CD14-positive monocyte (primary cell): ENCODE results near the gene CSRP1. TPM values are rescaled to one million over a fixed set of nuclear protein-coding genes. Genes with fewer than 3 reads are reported as not detected.

Experiments used
- DNase-seq, 3 donors: peaks; one replicate each; pipeline ENCODE4 v3.0.0-alpha.2; 2011 to 2022
- H2AFZ ChIP-seq: 2 replicates; pipeline ENCODE4 v1.6.0; 2012; ENCODE audit warnings: mild to moderate bottlenecking, low read depth, low read length, inconsistent platforms; ENCODE audit not compliant: insufficient read depth, poor library complexity, severe bottlenecking
- H3K27ac ChIP-seq, 2 donors: 1 replicate in 1 of 2; 2 replicates in 1 of 2; pipeline ENCODE4 v1.5.1; 2012 to 2013; ENCODE audit warnings: low read length in 2 of 2, control low read depth in 1 of 2, inconsistent platforms in 1 of 2, low read depth in 1 of 2, mild to moderate bottlenecking in 1 of 2
- H3K27me3 ChIP-seq, 2 donors: one replicate each; pipeline versions ENCODE4 v1.6.0 to v1.6.1; 2011 to 2013; ENCODE audit warnings: low read length in 2 of 2; ENCODE audit not compliant: control insufficient read depth in 2 of 2, insufficient read depth in 2 of 2
- H3K36me3 ChIP-seq, 2 donors: replicated peaks in 1 of 2; 1 replicate in 1 of 2; 2 replicates in 1 of 2; pipeline versions ENCODE4 v1.5.1 to v1.6.1; 2012 to 2013; ENCODE audit warnings: low read length in 2 of 2, control low read depth in 1 of 2, inconsistent platforms in 1 of 2, mild to moderate bottlenecking in 1 of 2; ENCODE audit not compliant: insufficient read depth in 2 of 2, control insufficient read depth in 1 of 2
- H3K4me1 ChIP-seq, 2 donors: 1 replicate in 1 of 2; 2 replicates in 1 of 2; pipeline versions ENCODE4 v1.5.1 to v1.6.1; 2012 to 2013; ENCODE audit warnings: low read length in 2 of 2, control low read depth in 1 of 2, inconsistent platforms in 1 of 2, mild to moderate bottlenecking in 1 of 2, moderate library complexity in 1 of 2; ENCODE audit not compliant: insufficient read depth in 2 of 2, control insufficient read depth in 1 of 2
- H3K4me2 ChIP-seq: replicated peaks from 2 replicates; pipeline ENCODE3; 2012; ENCODE audit warnings: low read length, moderate library complexity, mild to moderate bottlenecking; ENCODE audit not compliant: poor library complexity, severe bottlenecking; ENCODE audit errors: extremely low read depth
- H3K4me3 ChIP-seq, 3 experiments: fragments of 200-600 bp in 1 of 3; sonication (generic) in 1 of 3; replicated peaks in 1 of 3; 1 replicate in 2 of 3; 2 replicates in 1 of 3; pipeline ENCODE4 v1.5.1; 2011 to 2013; ENCODE audit warnings: low read length in 3 of 3, mild to moderate bottlenecking in 3 of 3, control low read depth in 2 of 3, low read depth in 2 of 3, inconsistent platforms in 1 of 3, moderate library complexity in 1 of 3
- H3K79me2 ChIP-seq: 2 replicates; pipeline ENCODE4 v1.6.0; 2012; ENCODE audit warnings: mild to moderate bottlenecking, control low read depth, inconsistent platforms, low read length, moderate library complexity; ENCODE audit not compliant: insufficient read depth
- H3K9ac ChIP-seq: 2 replicates; pipeline ENCODE4 v1.6.0; 2017; ENCODE audit warnings: low read length, mild to moderate bottlenecking; ENCODE audit not compliant: insufficient read depth, poor library complexity, severe bottlenecking
- H3K9me3 ChIP-seq, 2 donors: replicated peaks in 1 of 2; 1 replicate in 1 of 2; 2 replicates in 1 of 2; pipeline versions ENCODE4 v1.5.1 to v1.6.1; 2012 to 2013; ENCODE audit warnings: low read length in 2 of 2, control low read depth in 1 of 2; ENCODE audit not compliant: control insufficient read depth in 1 of 2, insufficient read depth in 1 of 2
- H4K20me1 ChIP-seq: 2 replicates; pipeline ENCODE4 v1.6.0; 2012; ENCODE audit warnings: mild to moderate bottlenecking, low read length, control low read depth, moderate library complexity; ENCODE audit not compliant: insufficient read depth
- H3K27ac Mint-ChIP-seq, 7 donors: one replicate each; pipeline ENCODE4 v1.8.0; 2020; ENCODE audit warnings: mild to moderate bottlenecking in 7 of 7, mixed read lengths in 7 of 7, moderate library complexity in 6 of 7, inconsistent platforms in 2 of 7
- H3K27me3 Mint-ChIP-seq, 3 donors: one replicate each; pipeline ENCODE4 v1.8.0; 2021 to 2022; ENCODE audit warnings: low read depth in 3 of 3, mild to moderate bottlenecking in 3 of 3, mixed read lengths in 3 of 3, moderate library complexity in 3 of 3, inconsistent platforms in 1 of 3
- H3K36me3 Mint-ChIP-seq, 2 donors: one replicate each; pipeline ENCODE4 v1.8.0; 2020; ENCODE audit warnings: mixed read lengths in 2 of 2, inconsistent platforms in 1 of 2, mild to moderate bottlenecking in 1 of 2
- H3K4me1 Mint-ChIP-seq: one replicate; pipeline ENCODE4 v1.8.0; 2020; ENCODE audit warnings: mild to moderate bottlenecking, mixed read lengths
- H3K4me3 Mint-ChIP-seq, 2 donors: one replicate each; pipeline ENCODE4 v1.8.0; 2020; ENCODE audit warnings: mild to moderate bottlenecking in 2 of 2, mixed read lengths in 2 of 2, moderate library complexity in 1 of 2
- H3K9me3 Mint-ChIP-seq, 7 donors: one replicate each; pipeline ENCODE4 v1.8.0; 2020 to 2022; ENCODE audit warnings: mixed read lengths in 7 of 7, mild to moderate bottlenecking in 6 of 7, moderate library complexity in 6 of 7, inconsistent platforms in 2 of 7
- CTCF ChIP-seq: fragments of 200-600 bp; IDR thresholded peaks from one replicate; pipeline ENCODE4 v1.8.0; 2022; ENCODE audit warnings: antibody characterized with exemption, mild to moderate bottlenecking
- WGBS: methylation state at CpG from one replicate; pipeline ENCODE4 v1.1.5; 2013; ENCODE audit warnings: missing lambda C conversion rate; ENCODE audit not compliant: insufficient coverage; 5-methylcytosine and 5-hydroxymethylcytosine counted together
- intact Hi-C, 2 donors: fragments of 100-400 bp; cut with micrococcal nuclease; formaldehyde crosslinking; loops; one replicate each; pipeline versions ENCODE4 v1.15.0 to v1.15.1; 2023
- polyA plus RNA-seq, 3 donors: library from polyadenylated mRNA; depleted of rRNA in 1 of 3; unstranded in 2 of 3; stranded (reverse) in 1 of 3; fragments of 300-500 nt in 2 of 3; fragments of >200 nt in 1 of 3; fragmentation: Illumina TruSeq in 2 of 3; gene quantifications; 1 replicate in 2 of 3; 2 replicates in 1 of 3; pipeline ENCODE4 v1.2.3, GENCODE V29; 2012 to 2021

Gene CSRP1
- polyA plus RNA-seq, 3 donors: 87.4 to 111 (median 98.8) TPM

GRCh38 chr1:201538612-201539551, 32.0 kb upstream of the CSRP1 start, which contains the start of gene NAV1:
TSS of gene NAV1 (plus strand) at chr1:201539127. CDS start at chr1:201622885, 83,758 bp downstream.
- peak within 1 kb of the TSS; percentile 50 to 71 (median 53) for H3K4me3 ChIP-seq
- Mint-ChIP-seq H3K36me3 (peaks cover under 1 to 17% of the 10 kb centered on the region in 2 donors), H3K4me3 (peak within 1 kb of the TSS; percentile 77 to 91), H3K9me3 (peaks cover 0 to 15% (median 0%) of the 10 kb centered on the region in 7 donors), H3K4me1 (peaks cover 82% of the 10 kb centered on the region), H3K27ac (peak within 1 kb of the TSS in 4 of 7 donors; percentile 35 to 78 (median 72)), H3K27me3 (peaks cover 24 to 41% (median 32%) of the 10 kb centered on the region in 3 donors)
- peaks cover 66 to 81% of the 10 kb centered on the region in 2 donors for H3K4me1 ChIP-seq
- peaks cover 32 to 37% of the 10 kb centered on the region in 2 donors for H3K27me3 ChIP-seq
- H3K36me3 ChIP-seq: no peaks in the 10 kb centered on the region
- no peak within 1 kb of the TSS for H3K27ac ChIP-seq
- no peaks in the 10 kb centered on the region for H4K20me1 ChIP-seq
- H2AFZ ChIP-seq: peak within 1 kb of the TSS; percentile 59
- peak within 1 kb of the TSS; percentile 87 for H3K4me2 ChIP-seq
- H3K9me3 ChIP-seq: no peaks in the 10 kb centered on the region
- no peak for TF ChIP-seq CTCF
- WGBS: under 1% methylated on average over 88 of the region's 93 CpGs
- DNase-seq: peak in 2 of 3 donors; percentile 26 to 46
- H3K79me2 ChIP-seq: no peaks in the 10 kb centered on the region
- intact Hi-C loops: no loop called here
- peak within 1 kb of the TSS; percentile 45 for H3K9ac ChIP-seq

GRCh38 chr1:201537891-201538611, 31.1 kb upstream of the CSRP1 start:
- peaks cover 32 to 37% of the 10 kb centered on the region in 2 donors for H3K27me3 ChIP-seq
- peaks cover 0 to 15% (median 0%) of the 10 kb centered on the region in 7 donors for H3K9me3 Mint-ChIP-seq
- peak overlapping the region; percentile 50 to 71 (median 53) for H3K4me3 ChIP-seq
- WGBS: 100% methylated on average over 1 of the region's 6 CpGs
- no peak for TF ChIP-seq CTCF
- H3K36me3 Mint-ChIP-seq: peaks cover 4 to 15% of the 10 kb centered on the region in 2 donors
- no peak for DNase-seq
- peak overlapping the region; percentile 77 to 88 for H3K4me3 Mint-ChIP-seq
- H3K27me3 Mint-ChIP-seq: peaks cover 24 to 39% (median 32%) of the 10 kb centered on the region in 3 donors
- peak overlapping the region in 1 of 7 donors; percentile 35 for H3K27ac Mint-ChIP-seq
- H3K4me1 ChIP-seq: peaks cover 62 to 73% of the 10 kb centered on the region in 2 donors
- H3K79me2 ChIP-seq: no peaks in the 10 kb centered on the region
- H3K4me2 ChIP-seq: peak overlapping the region; percentile 87
- intact Hi-C loops: no loop called here
- H4K20me1 ChIP-seq: no peaks in the 10 kb centered on the region
- peak overlapping the region; percentile 45 for H3K9ac ChIP-seq
- no peak overlapping the region for H3K27ac ChIP-seq
- peaks cover 75% of the 10 kb centered on the region for H3K4me1 Mint-ChIP-seq
- H3K36me3 ChIP-seq: no peaks in the 10 kb centered on the region
- H2AFZ ChIP-seq: no peak overlapping the region
- no peaks in the 10 kb centered on the region for H3K9me3 ChIP-seq
